GM12878 (cell line): ENCODE results near the gene ABCA4. TPM values are rescaled to one million over a fixed set of nuclear protein-coding genes. Genes with fewer than 3 reads are reported as not detected.

Experiments
- ATAC-seq: fragments of 200-7000 bp; cut with Tn5 transposase; 3 replicates; pipeline ENCODE4 v1.9.1; 2020; ENCODE audit warnings: mild to moderate bottlenecking, moderate library complexity
- BruUV-seq: library from RNA; stranded (reverse); fragments of 400-500 nt; replicated peaks from 2 replicates; lab custom pipeline; 2021; lab: Mats Ljungman, UMichigan
- CTCF ChIA-PET: fragments of 300-600 bp; sonication (Branson Sonifier 250); formaldehyde crosslinking; extraction: SDS; loops from one replicate; lab custom pipeline; 2021; ENCODE audit warnings: inconsistent platforms; lab: Yijun Ruan, JAX
- POLR2A ChIA-PET: fragments of 350-600 bp; formaldehyde crosslinking; extraction: SDS; loops from one replicate; lab custom pipeline; 2021; ENCODE audit warnings: inconsistent platforms; lab: Charles Lee
- RAD21 ChIA-PET: fragments of 300-600 bp; sonication (Branson Sonifier 250); formaldehyde crosslinking; loops from one replicate; lab custom pipeline; 2023; ENCODE audit warnings: antibody characterized with exemption; ENCODE audit not compliant: unreplicated experiment; lab: Charles Lee
- SMC1A ChIA-PET: fragments of 300-600 bp; sonication (Branson Sonifier 250); formaldehyde crosslinking; loops from one replicate; lab custom pipeline; 2023; ENCODE audit not compliant: unreplicated experiment, uncharacterized antibody; lab: Charles Lee
- DNase-seq: peaks from one replicate; pipeline ENCODE4 v3.0.0-alpha.2; 2011; ENCODE audit warnings: low read depth, low spot score
- FAIRE-seq: peaks from 3 replicates; lab custom pipeline; 2011; peaks lifted over from hg19 to GRCh38; lab: Jason Lieb, UNC
- H2AFZ ChIP-seq: 2 replicates; pipeline ENCODE4 v1.6.0; 2011; ENCODE audit warnings: low read depth, low read length, control low read depth; ENCODE audit not compliant: control insufficient read depth
- H3K27ac ChIP-seq: 2 replicates; pipeline ENCODE4 v1.5.1; 2011; ENCODE audit warnings: control low read depth; ENCODE audit not compliant: control insufficient read depth, insufficient read depth
- H3K27me3 ChIP-seq, 2 experiments: replicated peaks in 1 of 2; 2 replicates each; pipeline versions ENCODE4 v1.6.0 to v1.6.1; 2011; ENCODE audit warnings: low read length in 1 of 2; ENCODE audit not compliant: control insufficient read depth in 2 of 2, insufficient read depth in 2 of 2
- H3K36me3 ChIP-seq, 2 experiments: 2 replicates each; pipeline ENCODE4 v1.5.1; 2011; ENCODE audit warnings: low read length in 1 of 2; ENCODE audit not compliant: control insufficient read depth in 2 of 2, insufficient read depth in 2 of 2
- H3K4me1 ChIP-seq: 2 replicates; pipeline ENCODE4 v1.6.1; 2011; ENCODE audit warnings: mild to moderate bottlenecking, low read length, moderate library complexity, mixed read lengths; ENCODE audit not compliant: control insufficient read depth, insufficient read depth
- H3K4me2 ChIP-seq: 2 replicates; pipeline ENCODE4 v1.6.0; 2011; ENCODE audit warnings: control low read depth; ENCODE audit not compliant: control insufficient read depth, insufficient read depth
- H3K4me3 ChIP-seq: fragments of 200-600 bp; sonication (generic); 2 replicates; pipeline ENCODE4 v1.5.1; 2016
- H3K79me2 ChIP-seq: 2 replicates; pipeline ENCODE4 v1.6.0; 2011; ENCODE audit warnings: low read length; ENCODE audit not compliant: control insufficient read depth, insufficient read depth
- H3K9ac ChIP-seq: 2 replicates; pipeline ENCODE4 v1.8.0; 2011; ENCODE audit warnings: low read length, control low read depth, mixed read lengths; ENCODE audit not compliant: control insufficient read depth, insufficient read depth
- H3K9me3 ChIP-seq: replicated peaks from 3 replicates; pipeline ENCODE4 v1.5.1; 2011; ENCODE audit warnings: mild to moderate bottlenecking, low read length; ENCODE audit not compliant: control insufficient read depth, insufficient read depth
- H4K20me1 ChIP-seq: 2 replicates; pipeline ENCODE4 v1.6.0; 2011; ENCODE audit not compliant: control insufficient read depth, insufficient read depth
- BMI1 ChIP-seq: fragments of 450-650 bp; IDR thresholded peaks from 2 replicates; pipeline ENCODE4 v1.6.1; 2016; ENCODE audit warnings: mild to moderate bottlenecking, moderate library complexity, borderline replicate concordance
- FOS ChIP-seq: IDR thresholded peaks from 3 replicates; pipeline ENCODE4 v1.6.1; 2011; ENCODE audit warnings: borderline replicate concordance; ENCODE audit not compliant: insufficient read length; ENCODE audit errors: extremely low read depth
- KAT2A ChIP-seq: conservative IDR thresholded peaks from 2 replicates; pipeline ENCODE4 v1.6.1; 2011; ENCODE audit warnings: low read depth, low read length; ENCODE audit not compliant: control insufficient read depth
- PAX8 ChIP-seq: fragments of 450-650 bp; IDR thresholded peaks from 2 replicates; pipeline ENCODE4 v1.6.1; 2017; ENCODE audit warnings: mild to moderate bottlenecking, moderate library complexity
- SMAD1 ChIP-seq: fragments of 450-650 bp; IDR thresholded peaks from 2 replicates; pipeline ENCODE4 v1.6.1; 2018; ENCODE audit warnings: mild to moderate bottlenecking, low read depth; ENCODE audit not compliant: partially characterized antibody
- SUPT20H ChIP-seq: IDR thresholded peaks from 2 replicates; pipeline ENCODE4 v1.6.1; 2011; ENCODE audit warnings: low read depth, mild to moderate bottlenecking, low read length, moderate library complexity, borderline replicate concordance; ENCODE audit not compliant: control insufficient read depth
- TBL1XR1 ChIP-seq: IDR thresholded peaks from 2 replicates; pipeline ENCODE4 v1.6.1; 2012; ENCODE audit warnings: low read depth, low read length, improper control_type of control experiment
- TCF3 ChIP-seq: IDR thresholded peaks from 2 replicates; pipeline ENCODE4 v1.6.1; 2012; ENCODE audit warnings: low read depth, mild to moderate bottlenecking, low read length, borderline replicate concordance; ENCODE audit not compliant: insufficient read depth
- WGBS: methylation state at CpG from one replicate; pipeline ENCODE4 v1.1.6; 2016; ENCODE audit warnings: low lambda C conversion rate; ENCODE audit not compliant: insufficient replicate concordance, insufficient coverage; ENCODE audit errors: missing lambda C conversion rate; 5-methylcytosine and 5-hydroxymethylcytosine counted together
- in situ Hi-C: fragments of 300-500 bp; cut with MboI; formaldehyde crosslinking; loops from 9 replicates; pipeline ENCODE4 v1.14.3; 2018; ENCODE audit warnings: mixed read lengths
- intact Hi-C: fragments of 100-400 bp; cut with micrococcal nuclease; formaldehyde crosslinking; loops from one replicate; pipeline ENCODE4 v1.14.2; 2022; ENCODE audit not compliant: unreplicated experiment
- polyA plus RNA-seq, 11 experiments: library from polyadenylated mRNA; depleted of rRNA in 4 of 11; unstranded in 6 of 11; stranded (reverse) in 5 of 11; fragments of >200 nt; fragmentation: Nextera tagmentation in 4 of 11; fragmentation: Illumina TruSeq in 1 of 11; extraction: Ambion mirVana in 4 of 11; extraction: Trizol in 1 of 11; gene quantifications; 1 replicate in 1 of 11; 2 replicates in 10 of 11; pipeline versions ENCODE4 v1.2.1 to v1.2.3, GENCODE V29; 2011 to 2016; ENCODE audit warnings: inconsistent platforms in 2 of 11, missing spikeins in 2 of 11, low read depth in 1 of 11
- total RNA-seq, 4 experiments: library from RNA; depleted of rRNA in 3 of 4; stranded (reverse); fragments of >200 nt in 3 of 4; fragmentation: Illumina TruSeq in 1 of 4; extraction: Trizol in 1 of 4; gene quantifications; 2 replicates each; pipeline versions ENCODE4 v1.2.1 to v1.2.3, GENCODE V29; 2013 to 2021
- TF ChIP-seq, protein P1 (sequence below): fragments of 150-350 bp; IDR thresholded peaks from 2 replicates; pipeline ENCODE4 v1.6.1; 2014; ENCODE audit warnings: mild to moderate bottlenecking, low read depth, low read length
- TF ChIP-seq, protein P2 (sequence below): IDR thresholded peaks from 2 replicates; pipeline ENCODE4 v1.6.1; 2012; ENCODE audit warnings: improper control_type of control experiment, low read depth, low read length; ENCODE audit not compliant: insufficient replicate concordance
- TF ChIP-seq, protein P3 (sequence below): fragments of 450-650 bp; formaldehyde crosslinking; IDR thresholded peaks from 2 replicates; pipeline ENCODE4 v1.4.0; 2022; ENCODE audit warnings: mild to moderate bottlenecking, moderate library complexity

ABCA4 gene
- total and polyA plus RNA-seq, 10 of the 15 experiments (the other 5 are each of a cell fraction or from before 2014, with no cell fraction given), result 0.03 to 0.28 (median 0.11) TPM; not detected in 3

DNA sequence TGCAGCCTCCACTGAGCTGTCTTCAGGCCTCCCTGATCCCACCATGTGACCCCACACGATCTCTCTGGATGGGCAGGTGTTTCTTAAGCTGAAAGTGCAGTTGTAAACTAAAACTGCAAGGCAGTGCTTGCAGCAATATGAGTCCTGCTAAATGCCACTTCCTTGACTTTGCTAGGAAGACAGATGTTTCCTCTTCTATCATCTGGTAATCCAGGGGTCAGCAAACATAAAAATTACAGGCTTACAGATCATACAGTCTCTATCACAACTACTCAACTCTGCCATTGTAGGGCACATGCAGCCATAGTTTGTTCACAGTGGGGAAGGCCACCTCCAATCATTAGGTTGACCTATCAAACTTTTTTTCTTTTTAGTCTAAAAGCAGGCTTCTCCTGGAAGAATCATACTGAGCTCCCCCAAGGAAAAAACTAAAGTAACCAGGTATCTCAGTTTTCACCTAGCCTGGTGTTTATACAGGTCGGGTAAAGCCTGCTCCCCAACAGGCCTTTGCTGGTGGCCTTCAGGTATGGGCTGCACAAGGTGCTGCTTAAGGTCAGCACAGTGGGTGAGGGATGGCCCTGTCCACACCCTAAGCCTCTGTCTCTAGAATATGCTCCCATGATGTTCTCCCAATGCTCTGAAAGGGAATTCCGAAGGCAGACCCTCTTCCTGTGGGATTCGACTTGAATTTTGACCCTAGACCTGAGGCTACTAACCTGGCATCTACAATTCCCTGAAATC lies 10.8 kb downstream of the ABCA4 start:
- DNase-seq (no peak), ATAC-seq (no peak), FAIRE-seq (no peak)
- intact Hi-C loops (no loop called here), in situ Hi-C loops (no loop called here)
- Histone ChIP-seq H3K9me3 (no peaks in the 10 kb centered on the region; the same call in 1 of the 3 replicates), H3K4me3 (no peak overlapping the region), H3K36me3 (no peaks in the 10 kb centered on the region), H3K27ac (no peak overlapping the region), H3K4me1 (peaks cover 11% of the 10 kb centered on the region), H3K27me3 (peaks cover 0 to 4% of the 10 kb centered on the region in 2 experiments; a peak in 3 of 4 replicates), H3K4me2 (no peak overlapping the region), H2AFZ (no peak overlapping the region), H4K20me1 (no peaks in the 10 kb centered on the region), H3K9ac (no peak overlapping the region), H3K79me2 (no peaks in the 10 kb centered on the region)
- ChIA-PET RAD21 (no interaction called here), CTCF (no interaction called here), SMC1A (no interaction called here), POLR2A (interaction anchor here (0.6 kb wide), 1 partner anchor 72 kb away, joined by 6 read pairs; no protein-coding TSS in a partner anchor)
- BruUV-seq, result no TSS peak
- 17% methylated on average over 4 of the region's 4 CpGs for WGBS
- TF ChIP-seq KAT2A, result no peak
- no peak for TF ChIP-seq BMI1
- no peak for TF ChIP-seq SUPT20H
- no peak for TF ChIP-seq PAX8
- TF ChIP-seq, protein P1, sequence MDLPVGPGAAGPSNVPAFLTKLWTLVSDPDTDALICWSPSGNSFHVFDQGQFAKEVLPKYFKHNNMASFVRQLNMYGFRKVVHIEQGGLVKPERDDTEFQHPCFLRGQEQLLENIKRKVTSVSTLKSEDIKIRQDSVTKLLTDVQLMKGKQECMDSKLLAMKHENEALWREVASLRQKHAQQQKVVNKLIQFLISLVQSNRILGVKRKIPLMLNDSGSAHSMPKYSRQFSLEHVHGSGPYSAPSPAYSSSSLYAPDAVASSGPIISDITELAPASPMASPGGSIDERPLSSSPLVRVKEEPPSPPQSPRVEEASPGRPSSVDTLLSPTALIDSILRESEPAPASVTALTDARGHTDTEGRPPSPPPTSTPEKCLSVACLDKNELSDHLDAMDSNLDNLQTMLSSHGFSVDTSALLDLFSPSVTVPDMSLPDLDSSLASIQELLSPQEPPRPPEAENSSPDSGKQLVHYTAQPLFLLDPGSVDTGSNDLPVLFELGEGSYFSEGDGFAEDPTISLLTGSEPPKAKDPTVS, result no peak
- TF ChIP-seq TBL1XR1, result no peak
- TF ChIP-seq SMAD1, result no peak
- TF ChIP-seq, protein P2, sequence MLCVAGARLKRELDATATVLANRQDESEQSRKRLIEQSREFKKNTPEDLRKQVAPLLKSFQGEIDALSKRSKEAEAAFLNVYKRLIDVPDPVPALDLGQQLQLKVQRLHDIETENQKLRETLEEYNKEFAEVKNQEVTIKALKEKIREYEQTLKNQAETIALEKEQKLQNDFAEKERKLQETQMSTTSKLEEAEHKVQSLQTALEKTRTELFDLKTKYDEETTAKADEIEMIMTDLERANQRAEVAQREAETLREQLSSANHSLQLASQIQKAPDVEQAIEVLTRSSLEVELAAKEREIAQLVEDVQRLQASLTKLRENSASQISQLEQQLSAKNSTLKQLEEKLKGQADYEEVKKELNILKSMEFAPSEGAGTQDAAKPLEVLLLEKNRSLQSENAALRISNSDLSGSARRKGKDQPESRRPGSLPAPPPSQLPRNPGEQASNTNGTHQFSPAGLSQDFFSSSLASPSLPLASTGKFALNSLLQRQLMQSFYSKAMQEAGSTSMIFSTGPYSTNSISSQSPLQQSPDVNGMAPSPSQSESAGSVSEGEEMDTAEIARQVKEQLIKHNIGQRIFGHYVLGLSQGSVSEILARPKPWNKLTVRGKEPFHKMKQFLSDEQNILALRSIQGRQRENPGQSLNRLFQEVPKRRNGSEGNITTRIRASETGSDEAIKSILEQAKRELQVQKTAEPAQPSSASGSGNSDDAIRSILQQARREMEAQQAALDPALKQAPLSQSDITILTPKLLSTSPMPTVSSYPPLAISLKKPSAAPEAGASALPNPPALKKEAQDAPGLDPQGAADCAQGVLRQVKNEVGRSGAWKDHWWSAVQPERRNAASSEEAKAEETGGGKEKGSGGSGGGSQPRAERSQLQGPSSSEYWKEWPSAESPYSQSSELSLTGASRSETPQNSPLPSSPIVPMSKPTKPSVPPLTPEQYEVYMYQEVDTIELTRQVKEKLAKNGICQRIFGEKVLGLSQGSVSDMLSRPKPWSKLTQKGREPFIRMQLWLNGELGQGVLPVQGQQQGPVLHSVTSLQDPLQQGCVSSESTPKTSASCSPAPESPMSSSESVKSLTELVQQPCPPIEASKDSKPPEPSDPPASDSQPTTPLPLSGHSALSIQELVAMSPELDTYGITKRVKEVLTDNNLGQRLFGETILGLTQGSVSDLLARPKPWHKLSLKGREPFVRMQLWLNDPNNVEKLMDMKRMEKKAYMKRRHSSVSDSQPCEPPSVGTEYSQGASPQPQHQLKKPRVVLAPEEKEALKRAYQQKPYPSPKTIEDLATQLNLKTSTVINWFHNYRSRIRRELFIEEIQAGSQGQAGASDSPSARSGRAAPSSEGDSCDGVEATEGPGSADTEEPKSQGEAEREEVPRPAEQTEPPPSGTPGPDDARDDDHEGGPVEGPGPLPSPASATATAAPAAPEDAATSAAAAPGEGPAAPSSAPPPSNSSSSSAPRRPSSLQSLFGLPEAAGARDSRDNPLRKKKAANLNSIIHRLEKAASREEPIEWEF, result no peak
- TF ChIP-seq FOS, result no peak
- TF ChIP-seq, protein P3, sequence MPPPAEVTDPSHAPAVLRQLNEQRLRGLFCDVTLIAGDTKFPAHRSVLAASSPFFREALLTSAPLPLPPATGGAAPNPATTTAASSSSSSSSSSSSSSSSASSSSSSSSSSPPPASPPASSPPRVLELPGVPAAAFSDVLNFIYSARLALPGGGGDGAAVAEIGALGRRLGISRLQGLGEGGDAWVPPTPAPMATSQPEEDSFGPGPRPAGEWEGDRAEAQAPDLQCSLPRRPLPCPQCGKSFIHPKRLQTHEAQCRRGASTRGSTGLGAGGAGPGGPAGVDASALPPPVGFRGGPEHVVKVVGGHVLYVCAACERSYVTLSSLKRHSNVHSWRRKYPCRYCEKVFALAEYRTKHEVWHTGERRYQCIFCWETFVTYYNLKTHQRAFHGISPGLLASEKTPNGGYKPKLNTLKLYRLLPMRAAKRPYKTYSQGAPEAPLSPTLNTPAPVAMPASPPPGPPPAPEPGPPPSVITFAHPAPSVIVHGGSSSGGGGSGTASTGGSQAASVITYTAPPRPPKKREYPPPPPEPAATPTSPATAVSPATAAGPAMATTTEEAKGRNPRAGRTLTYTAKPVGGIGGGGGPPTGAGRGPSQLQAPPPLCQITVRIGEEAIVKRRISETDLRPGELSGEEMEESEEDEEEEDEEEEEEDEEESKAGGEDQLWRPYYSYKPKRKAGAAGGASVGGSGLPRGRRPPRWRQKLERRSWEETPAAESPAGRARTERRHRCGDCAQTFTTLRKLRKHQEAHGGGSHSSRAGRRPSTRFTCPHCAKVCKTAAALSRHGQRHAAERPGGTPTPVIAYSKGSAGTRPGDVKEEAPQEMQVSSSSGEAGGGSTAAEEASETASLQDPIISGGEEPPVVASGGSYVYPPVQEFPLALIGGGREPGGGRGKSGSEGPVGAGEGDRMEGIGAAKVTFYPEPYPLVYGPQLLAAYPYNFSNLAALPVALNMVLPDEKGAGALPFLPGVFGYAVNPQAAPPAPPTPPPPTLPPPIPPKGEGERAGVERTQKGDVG (CRISPR knock-in tag), result no peak
- no peak for TF ChIP-seq TCF3
